Mucosa of descending colon (tissue), 3 donors: ENCODE measurements around the gene UFSP1. TPM values are rescaled to one million over a fixed set of nuclear protein-coding genes. Genes with fewer than 3 reads are reported as not detected.
A peak's percentile ranks its signal among the peaks of the same experiment; 100 is the strongest.

ENCODE experiments used
- ATAC-seq: fragments of 200-7000 bp; cut with Tn5 transposase; one replicate; pipeline ENCODE4 v1.9.1; 2020; ENCODE audit warnings: mild to moderate bottlenecking, moderate library complexity
- DNase-seq, 3 donors: peaks; one replicate each; pipeline ENCODE4 v3.0.0-alpha.2; 2020
- H3K36me3 ChIP-seq: fragments of 200-600 bp; one replicate; pipeline ENCODE4 v1.8.0; 2021; ENCODE audit warnings: low read depth, mild to moderate bottlenecking
- H3K4me1 ChIP-seq: fragments of 200-600 bp; one replicate; pipeline ENCODE4 v1.8.0; 2021; ENCODE audit warnings: low read depth, mild to moderate bottlenecking
- H3K4me3 ChIP-seq: fragments of 200-600 bp; one replicate; pipeline ENCODE4 v1.8.0; 2021; ENCODE audit warnings: mild to moderate bottlenecking
- H3K9me3 ChIP-seq: fragments of 200-600 bp; one replicate; pipeline ENCODE4 v1.8.0; 2021; ENCODE audit warnings: mild to moderate bottlenecking
- CTCF ChIP-seq: fragments of 200-600 bp; IDR thresholded peaks from one replicate; pipeline ENCODE4 v1.8.0; 2022; ENCODE audit warnings: antibody characterized with exemption, mild to moderate bottlenecking
- intact Hi-C, 2 donors: fragments of 100-400 bp; cut with DNase I in 1 of 2; cut with micrococcal nuclease in 1 of 2; formaldehyde crosslinking; loops; one replicate each; pipeline versions ENCODE4 v1.11.0 to v1.11.1; 2022; cut with DNase I, micrococcal nuclease
- total RNA-seq, 3 donors: library from RNA; stranded (reverse); fragmentation: NEBNext Ultra II Directional in 2 of 3; extraction: Animal tissue kit (Norgen Biotek cat#: 25700) in 2 of 3; gene quantifications; one replicate each; pipeline versions ENCODE4 v1.2.1 to v1.2.4, GENCODE V29; 2021 to 2023
- donor health status: DM: no; HTN: no; CAD: no; lungs with moderate emphysema.
- donor health status: DM: no; HTN: no; CAD: no.
- donor health status: DM: no; HTN: yes; CAD: no.

The UFSP1 gene
- total RNA-seq, 3 donors from 2014 or later, result 2.1 to 3.4 (median 3.0) TPM

GRCh38 chr7:100865372-100865911 is 24.1 kb downstream of the UFSP1 start:
- H3K4me3 ChIP-seq, result no peak overlapping the region
- H3K9me3 ChIP-seq, result no peaks in the 10 kb centered on the region
- DNase-seq (no peak), ATAC-seq (no peak)
- intact Hi-C loops, result loop anchor here in 1 of 2 donors (10.0 kb wide), 1 partner anchor 161 kb away; the partner anchor contains the start of gene POP7
- peaks cover 6% of the 10 kb centered on the region for H3K4me1 ChIP-seq
- peaks cover under 1% of the 10 kb centered on the region for H3K36me3 ChIP-seq
- TF ChIP-seq CTCF, result no peak

DNA sequence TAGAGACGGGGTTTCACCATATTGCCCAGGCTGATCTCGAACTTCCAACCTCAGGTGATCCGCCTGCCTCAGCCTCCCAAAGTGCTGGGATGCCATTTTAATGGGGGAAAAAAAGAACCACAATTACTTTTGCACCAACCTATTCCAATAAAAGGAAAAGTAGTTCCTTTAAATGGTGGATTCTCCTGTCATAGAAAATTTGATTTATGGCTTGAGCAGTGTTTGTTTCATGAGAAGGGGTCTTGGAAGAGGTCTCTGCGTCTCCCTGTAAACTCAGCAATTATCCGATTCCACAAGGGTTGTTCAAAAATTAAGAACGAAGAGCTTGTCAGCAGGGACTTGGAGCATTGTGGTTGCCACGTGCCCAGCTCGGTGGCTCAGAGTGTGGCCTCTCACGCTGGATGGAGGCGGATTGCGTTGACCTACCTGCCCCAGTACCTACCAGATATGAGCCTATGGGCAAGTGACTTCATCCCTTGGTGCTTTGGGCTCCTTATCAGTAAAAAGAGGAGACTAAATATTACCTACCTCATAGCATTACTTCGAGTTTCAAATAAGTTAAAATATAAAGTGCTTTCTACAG is 25.2 kb downstream of the UFSP1 start:
- H3K4me1 ChIP-seq, result peaks cover 6% of the 10 kb centered on the region
- H3K9me3 ChIP-seq, result no peaks in the 10 kb centered on the region
- no peak for DNase-seq
- intact Hi-C loops, result loop anchor here in 1 of 2 donors (10.0 kb wide), 1 partner anchor 160 kb away; the partner anchor contains the start of gene POP7
- peaks cover 6% of the 10 kb centered on the region for H3K36me3 ChIP-seq
- no peak for ATAC-seq
- no peak for TF ChIP-seq CTCF
- no peak overlapping the region for H3K4me3 ChIP-seq

DNA sequence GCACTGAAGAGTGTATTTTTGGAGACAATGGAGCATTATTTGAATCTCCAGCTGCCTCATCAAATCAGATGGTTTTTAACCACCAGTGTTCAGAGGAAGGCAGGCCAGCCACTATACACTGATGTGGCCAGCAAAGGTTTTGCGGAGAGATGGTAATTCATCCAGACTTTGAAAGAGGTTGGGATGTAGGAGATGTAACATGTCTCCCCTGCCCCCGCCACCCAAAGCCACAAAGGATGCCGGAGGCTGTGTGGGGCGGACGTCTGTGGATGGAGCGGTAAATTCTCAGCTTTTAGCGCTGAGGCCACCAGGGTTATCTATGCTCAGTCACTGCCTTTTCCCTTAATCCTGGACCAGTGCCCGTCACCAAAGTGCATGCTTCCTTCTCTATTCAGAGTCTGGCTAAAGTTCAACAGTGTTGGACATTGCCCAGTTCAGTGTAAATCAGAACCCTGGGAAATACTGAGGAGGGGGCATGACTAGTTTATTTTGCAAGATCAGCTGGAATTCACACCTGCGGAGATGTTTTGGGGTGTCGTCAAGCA is 26.0 kb downstream of the UFSP1 start:
- intact Hi-C loops, result loop anchor here in 1 of 2 donors (10.0 kb wide), 1 partner anchor 159 kb away; the partner anchor contains the start of gene POP7
- peaks cover 6% of the 10 kb centered on the region for H3K36me3 ChIP-seq
- H3K4me3 ChIP-seq, result no peak overlapping the region
- H3K4me1 ChIP-seq, result peaks cover 6% of the 10 kb centered on the region
- DNase-seq (peak in 1 of 3 donors; percentile 73), ATAC-seq (no peak)
- H3K9me3 ChIP-seq, result no peaks in the 10 kb centered on the region
- no peak for TF ChIP-seq CTCF

DNA sequence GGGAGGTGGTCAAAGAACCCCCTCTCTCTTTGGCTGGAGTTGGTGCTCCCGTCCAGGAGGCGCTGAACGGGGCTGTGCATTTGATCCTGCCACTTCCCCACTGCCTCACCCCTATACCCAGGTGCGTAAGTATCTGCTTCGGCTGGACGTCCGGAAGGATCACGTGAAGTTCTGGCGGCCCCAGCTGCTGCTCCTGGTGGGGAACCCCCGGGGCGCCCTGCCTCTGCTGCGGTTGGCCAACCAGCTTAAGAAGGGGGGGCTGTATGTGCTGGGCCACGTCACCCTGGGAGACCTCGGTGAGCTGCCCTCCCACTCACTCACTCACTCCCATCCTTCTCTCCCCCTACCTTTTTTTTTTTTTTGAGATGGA is 27.9 kb downstream of the UFSP1 start:
- peak in 1 of 3 donors; percentile 46 for DNase-seq

More for the DNA sequence above, 27.9 kb downstream of the UFSP1 start:
- Histone ChIP-seq H3K9me3 (no peaks in the 10 kb centered on the region), H3K4me3 (no peak overlapping the region), H3K4me1 (peaks cover 2% of the 10 kb centered on the region), H3K36me3 (peaks cover 6% of the 10 kb centered on the region)
- TF ChIP-seq CTCF, result no peak
- no peak for ATAC-seq
- intact Hi-C loops, result loop anchor here in 1 of 2 donors (10.0 kb wide), 1 partner anchor 157 kb away; the partner anchor contains the start of gene POP7
